ENCODE data around the gene PDCL2. TPM values are rescaled to one million over a fixed set of nuclear protein-coding genes. Genes with fewer than 3 reads are reported as not detected.
A peak's percentile ranks its signal among the peaks of the same experiment; 100 is the strongest.

PDCL2 gene
- total and polyA plus RNA-seq, 4 experiments from 2014 or later, result not detected

- peaks cover 4 to 12% (median 8%) of the 10 kb centered on the region in 4 donors for H3K4me1 Mint-ChIP-seq
- Histone ChIP-seq H3K27me3 (ENCODE audit: insufficient read depth, low read length) (no peaks in the 10 kb centered on the region), H3K9me3 (ENCODE audit: control insufficient read depth in 1 of 2, low read length in 2 of 2) (no peaks in the 10 kb centered on the region), H3K4me1 (ENCODE audit: insufficient read depth, low read length) (peaks cover 6% of the 10 kb centered on the region), H3K4me3 (ENCODE audit: low read length in 2 of 2) (no peak overlapping the region), H3K27ac (ENCODE audit: low read depth, low read length) (no peak overlapping the region), H3K36me3 (ENCODE audit: insufficient read depth, low read length) (no peaks in the 10 kb centered on the region)
- ChIA-PET CTCF (ENCODE audit: partially characterized antibody) (no interaction called here), POLR2A (ENCODE audit: partially characterized antibody) (no interaction called here)
- no peak overlapping the region for H3K27ac Mint-ChIP-seq
- H3K36me3 Mint-ChIP-seq, result no peaks in the 10 kb centered on the region
- no peak for DNase-seq
- no peak overlapping the region for H3K4me3 Mint-ChIP-seq
- H3K27me3 Mint-ChIP-seq, result peaks cover 0 to 4% of the 10 kb centered on the region in 2 donors
- intact Hi-C loops (cut with micrococcal nuclease), result no loop called here
- no peaks in the 10 kb centered on the region for H3K9me3 Mint-ChIP-seq
These were observed 20.3 kb upstream of the PDCL2 start for GRCh38 chr4:55612341-55612740.

DNA sequence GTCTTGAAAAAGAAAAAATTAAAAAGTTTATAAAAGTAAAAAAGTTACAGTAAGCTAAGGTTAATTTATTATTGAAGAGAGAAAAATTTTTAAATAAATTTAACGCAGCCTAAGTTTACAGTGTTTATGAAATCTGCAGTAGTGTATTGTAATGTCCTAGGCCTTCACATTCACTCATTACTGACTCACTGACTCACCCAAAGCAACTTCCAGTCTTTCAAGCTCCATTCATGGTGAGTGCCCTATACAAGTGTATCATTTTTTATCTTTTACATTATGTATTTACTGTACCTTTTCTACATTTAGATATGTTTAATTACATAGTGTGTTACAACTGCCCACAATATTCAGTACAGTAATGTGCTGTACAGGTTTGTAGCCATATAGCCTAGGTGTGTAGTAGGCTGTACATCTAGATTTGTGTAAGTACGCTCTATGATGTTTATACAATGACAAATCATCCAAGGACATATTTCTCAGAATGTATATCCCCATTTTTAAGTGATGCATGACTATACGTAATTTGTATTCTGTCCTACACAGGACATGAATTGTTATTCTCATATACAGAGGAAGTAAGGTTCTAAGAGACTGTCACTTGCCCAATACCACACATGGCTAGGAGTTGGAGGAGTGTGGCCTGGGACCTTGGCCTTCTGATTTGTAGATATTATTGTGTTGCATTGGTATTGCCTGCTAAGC is 19.5 kb upstream of the PDCL2 start:
- Histone ChIP-seq H3K9me3 (ENCODE audit: control insufficient read depth in 1 of 2, low read length in 2 of 2) (no peaks in the 10 kb centered on the region), H3K4me3 (ENCODE audit: low read length in 2 of 2) (no peak overlapping the region), H3K4me1 (ENCODE audit: insufficient read depth, low read length) (peaks cover 6% of the 10 kb centered on the region), H3K36me3 (ENCODE audit: insufficient read depth, low read length) (no peaks in the 10 kb centered on the region), H3K27ac (ENCODE audit: low read depth, low read length) (no peak overlapping the region), H3K27me3 (ENCODE audit: insufficient read depth, low read length) (no peaks in the 10 kb centered on the region)
- CTCF ChIA-PET (ENCODE audit: partially characterized antibody), result no interaction called here
- POLR2A ChIA-PET (ENCODE audit: partially characterized antibody), result no interaction called here
- Mint-ChIP-seq H3K4me3 (no peak overlapping the region), H3K27me3 (peaks cover 0 to 2% of the 10 kb centered on the region in 2 donors), H3K4me1 (peaks cover 4 to 12% (median 8%) of the 10 kb centered on the region in 4 donors), H3K9me3 (no peaks in the 10 kb centered on the region), H3K27ac (peak overlapping the region in 2 of 7 donors; percentile 26 to 73), H3K36me3 (no peaks in the 10 kb centered on the region)
- no peak for DNase-seq
- intact Hi-C loops (cut with micrococcal nuclease), result no loop called here

GRCh38 chr4:55610381-55610780 is 18.3 kb upstream of the PDCL2 start:
- Mint-ChIP-seq H3K36me3 (no peaks in the 10 kb centered on the region), H3K27ac (peak overlapping the region in 1 of 7 donors; percentile 24), H3K9me3 (no peaks in the 10 kb centered on the region), H3K27me3 (no peaks in the 10 kb centered on the region), H3K4me3 (no peak overlapping the region), H3K4me1 (peaks cover 4 to 12% (median 8%) of the 10 kb centered on the region in 4 donors)
- Histone ChIP-seq H3K36me3 (ENCODE audit: insufficient read depth, low read length) (no peaks in the 10 kb centered on the region), H3K9me3 (ENCODE audit: control insufficient read depth in 1 of 2, low read length in 2 of 2) (no peaks in the 10 kb centered on the region), H3K4me3 (ENCODE audit: low read length in 2 of 2) (no peak overlapping the region), H3K27me3 (ENCODE audit: insufficient read depth, low read length) (no peaks in the 10 kb centered on the region), H3K27ac (ENCODE audit: low read depth, low read length) (no peak overlapping the region), H3K4me1 (ENCODE audit: insufficient read depth, low read length) (peaks cover 6% of the 10 kb centered on the region)
- ChIA-PET CTCF (ENCODE audit: partially characterized antibody) (no interaction called here), POLR2A (ENCODE audit: partially characterized antibody) (no interaction called here)
- no peak for DNase-seq
- intact Hi-C loops (cut with micrococcal nuclease), result no loop called here

DNA sequence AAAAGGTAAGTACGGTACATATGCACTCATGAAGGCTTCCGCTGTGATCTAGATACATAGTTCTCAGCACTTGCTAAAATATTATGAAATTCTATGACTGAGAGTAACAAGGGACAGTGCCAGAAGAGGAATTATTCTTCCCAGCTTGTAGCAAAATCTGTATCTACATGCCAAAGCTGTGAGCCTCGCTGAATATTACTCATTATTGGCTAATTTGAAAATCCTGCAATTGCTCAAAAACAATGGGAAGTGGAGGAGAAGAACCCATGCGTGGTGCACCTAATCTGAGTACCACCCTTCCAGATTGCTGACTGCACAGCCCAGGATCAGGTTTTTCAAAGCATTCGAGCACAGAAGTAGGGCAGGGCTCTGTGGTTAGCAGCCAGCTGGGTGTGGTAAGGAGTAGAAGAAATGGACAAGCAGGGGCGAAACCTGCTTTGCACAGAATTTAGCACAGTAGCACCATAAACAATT is 17.4 kb upstream of the PDCL2 start:
- H3K9me3 Mint-ChIP-seq, result no peaks in the 10 kb centered on the region
- H3K27ac ChIP-seq (ENCODE audit: low read depth, low read length), result no peak overlapping the region
- CTCF ChIA-PET (ENCODE audit: partially characterized antibody), result no interaction called here
- intact Hi-C loops (cut with micrococcal nuclease), result no loop called here
- peaks cover 6% of the 10 kb centered on the region for H3K4me1 ChIP-seq (ENCODE audit: insufficient read depth, low read length)
- H3K4me3 ChIP-seq (ENCODE audit: low read length in 2 of 2), result no peak overlapping the region
- peak in 3 of 5 donors; percentile 6 to 11 (median 8) for DNase-seq
- H3K27me3 Mint-ChIP-seq, result peaks cover 0 to 5% of the 10 kb centered on the region in 2 donors
- no peaks in the 10 kb centered on the region for H3K36me3 Mint-ChIP-seq
- H3K27me3 ChIP-seq (ENCODE audit: insufficient read depth, low read length), result no peaks in the 10 kb centered on the region
- H3K4me3 Mint-ChIP-seq, result peak overlapping the region in 7 of 8 donors; percentile 1 to 84 (median 35)
- peak overlapping the region in 4 of 7 donors; percentile 25 to 68 (median 46) for H3K27ac Mint-ChIP-seq
- no peaks in the 10 kb centered on the region for H3K9me3 ChIP-seq (ENCODE audit: control insufficient read depth in 1 of 2, low read length in 2 of 2)
- H3K4me1 Mint-ChIP-seq, result peaks cover 4 to 12% (median 8%) of the 10 kb centered on the region in 4 donors
- POLR2A ChIA-PET (ENCODE audit: partially characterized antibody), result interaction anchor here (0.6 kb wide), 1 partner anchor 163 kb away, joined by 5 read pairs; no protein-coding TSS in a partner anchor
- no peaks in the 10 kb centered on the region for H3K36me3 ChIP-seq (ENCODE audit: insufficient read depth, low read length)

DNA sequence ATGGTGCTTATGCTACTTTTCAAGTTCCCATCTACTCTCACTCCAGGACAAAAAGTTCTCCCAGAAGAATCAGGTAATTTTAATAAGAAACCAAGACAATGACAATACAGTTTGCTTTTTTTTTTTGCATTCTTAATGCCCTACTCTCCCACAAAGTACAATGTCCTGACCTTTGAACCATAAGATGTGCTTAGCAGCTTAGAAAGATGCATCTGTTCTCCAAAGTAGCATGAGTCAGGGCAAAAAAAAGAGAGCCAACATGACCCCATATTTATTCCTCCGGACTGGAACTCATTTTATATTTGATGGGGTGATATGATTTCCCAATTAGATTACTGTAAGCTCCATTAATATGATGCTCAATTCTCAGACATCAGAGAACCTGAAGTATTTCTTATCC is 16.5 kb upstream of the PDCL2 start:
- no peak overlapping the region for H3K4me3 Mint-ChIP-seq
- H3K9me3 Mint-ChIP-seq, result no peaks in the 10 kb centered on the region
- no peaks in the 10 kb centered on the region for H3K36me3 Mint-ChIP-seq
- no peaks in the 10 kb centered on the region for H3K27me3 ChIP-seq (ENCODE audit: insufficient read depth, low read length)
- intact Hi-C loops (cut with micrococcal nuclease), result no loop called here
- H3K36me3 ChIP-seq (ENCODE audit: insufficient read depth, low read length), result no peaks in the 10 kb centered on the region
- POLR2A ChIA-PET (ENCODE audit: partially characterized antibody), result no interaction called here
- DNase-seq, result no peak
- CTCF ChIA-PET (ENCODE audit: partially characterized antibody), result no interaction called here
- peaks cover 6% of the 10 kb centered on the region for H3K4me1 ChIP-seq (ENCODE audit: insufficient read depth, low read length)
- H3K4me3 ChIP-seq (ENCODE audit: low read length in 2 of 2), result no peak overlapping the region
- no peaks in the 10 kb centered on the region for H3K9me3 ChIP-seq (ENCODE audit: control insufficient read depth in 1 of 2, low read length in 2 of 2)
- peaks cover 4 to 12% (median 8%) of the 10 kb centered on the region in 4 donors for H3K4me1 Mint-ChIP-seq
- H3K27ac ChIP-seq (ENCODE audit: low read depth, low read length), result no peak overlapping the region
- H3K27me3 Mint-ChIP-seq, result peaks cover 0 to 5% of the 10 kb centered on the region in 2 donors
- no peak overlapping the region for H3K27ac Mint-ChIP-seq

DNA sequence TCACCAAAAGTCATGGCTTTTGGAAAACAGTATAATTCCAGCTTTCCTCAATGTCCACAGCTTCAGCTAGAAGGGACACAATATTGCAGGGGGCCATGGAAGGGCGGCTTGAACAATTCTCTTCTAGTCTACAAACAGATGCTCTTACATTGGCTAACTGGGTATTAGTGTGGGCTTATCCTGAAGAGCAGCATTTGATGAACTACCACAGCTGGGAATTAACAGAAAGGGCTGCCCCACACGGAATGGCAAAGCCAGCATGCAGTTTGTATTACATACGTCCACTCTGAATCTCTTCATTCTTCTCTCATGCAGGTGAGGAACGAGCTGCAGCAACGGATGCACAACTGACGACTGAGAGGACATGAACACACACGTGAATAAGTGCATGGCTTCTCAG is 13.0 kb upstream of the PDCL2 start:
- Mint-ChIP-seq H3K27ac (no peak overlapping the region), H3K4me1 (peaks cover 3 to 12% (median 7%) of the 10 kb centered on the region in 4 donors), H3K9me3 (no peaks in the 10 kb centered on the region), H3K27me3 (peaks cover 0 to 5% of the 10 kb centered on the region in 2 donors), H3K36me3 (no peaks in the 10 kb centered on the region), H3K4me3 (no peak overlapping the region)
- no peaks in the 10 kb centered on the region for H3K27me3 ChIP-seq (ENCODE audit: insufficient read depth, low read length)
- no peaks in the 10 kb centered on the region for H3K36me3 ChIP-seq (ENCODE audit: insufficient read depth, low read length)
- no peaks in the 10 kb centered on the region for H3K9me3 ChIP-seq (ENCODE audit: control insufficient read depth in 1 of 2, low read length in 2 of 2)
- intact Hi-C loops (cut with micrococcal nuclease), result no loop called here
- H3K4me1 ChIP-seq (ENCODE audit: insufficient read depth, low read length), result peaks cover 6% of the 10 kb centered on the region
- DNase-seq, result no peak
- ChIA-PET POLR2A (ENCODE audit: partially characterized antibody) (no interaction called here), CTCF (ENCODE audit: partially characterized antibody) (no interaction called here)
- H3K27ac ChIP-seq (ENCODE audit: low read depth, low read length), result no peak overlapping the region
- H3K4me3 ChIP-seq (ENCODE audit: low read length in 2 of 2), result no peak overlapping the region

GRCh38 chr4:55600640-55601039 is 8.6 kb upstream of the PDCL2 start:
- Mint-ChIP-seq H3K27me3 (peaks cover 0 to 5% of the 10 kb centered on the region in 2 donors), H3K4me3 (no peak overlapping the region), H3K36me3 (no peaks in the 10 kb centered on the region), H3K27ac (no peak overlapping the region), H3K4me1 (no peaks in the 10 kb centered on the region), H3K9me3 (peaks cover 0 to 11% (median 1%) of the 10 kb centered on the region in 8 donors)
- H3K27ac ChIP-seq (ENCODE audit: low read depth, low read length), result no peak overlapping the region
- H3K36me3 ChIP-seq (ENCODE audit: insufficient read depth, low read length), result no peaks in the 10 kb centered on the region
- no peaks in the 10 kb centered on the region for H3K4me1 ChIP-seq (ENCODE audit: insufficient read depth, low read length)
- ChIA-PET POLR2A (ENCODE audit: partially characterized antibody) (no interaction called here), CTCF (ENCODE audit: partially characterized antibody) (no interaction called here)
- intact Hi-C loops (cut with micrococcal nuclease), result no loop called here
- no peak for DNase-seq
- H3K4me3 ChIP-seq (ENCODE audit: low read length in 2 of 2), result no peak overlapping the region
- no peaks in the 10 kb centered on the region for H3K9me3 ChIP-seq (ENCODE audit: control insufficient read depth in 1 of 2, low read length in 2 of 2)
- H3K27me3 ChIP-seq (ENCODE audit: insufficient read depth, low read length), result no peaks in the 10 kb centered on the region

All from CD4-positive, alpha-beta memory T cell (primary cell).